T-helper 2 cell (primary cell): ENCODE results near the gene PER2.

Source experiments
- DNase-seq, 5 experiments: peaks; one replicate each; pipeline versions ENCODE4 v3.0.0 to v3.0.0-alpha.2; 2012 to 2022

Gene PER2

GRCh38 chr2:238225911-238226697 is 62.3 kb downstream of the PER2 start:
- no peak for DNase-seq

- DNase-seq, result no peak
Measured at GRCh38 chr2:238225121-238225520, 63.3 kb downstream of the PER2 start.

- DNase-seq, result no peak
Measured at GRCh38 chr2:238224356-238225035, 63.9 kb downstream of the PER2 start.

- no peak for DNase-seq
Measured at GRCh38 chr2:238220892-238221521, 67.4 kb downstream of the PER2 start.

- no peak for DNase-seq
Measured at GRCh38 chr2:238220274-238220891, 68.0 kb downstream of the PER2 start.

GRCh38 chr2:238216651-238217184 is 71.7 kb downstream of the PER2 start:
- no peak for DNase-seq

GRCh38 chr2:238207006-238207405 is 81.4 kb downstream of the PER2 start:
- DNase-seq, result no peak

GRCh38 chr2:238203973-238204683 is 84.3 kb downstream of the PER2 start:
- peak in 1 of 5 experiments; percentile 13 for DNase-seq

- DNase-seq, result peak; percentile 83 to 92 (median 88)
Measured at GRCh38 chr2:238203094-238203972, 85.1 kb downstream of the PER2 start, which contains the start of gene ILKAP. TSS of gene ILKAP (minus strand) at chr2:238203695. CDS start at chr2:238203553, 142 bp downstream.

- peak in 2 of 5 experiments; percentile 19 to 47 for DNase-seq
Measured at GRCh38 chr2:238202326-238203093, 85.9 kb downstream of the PER2 start.
